H9 (cell line): Measurements from ENCODE around the gene SEC23IP. TPM values are rescaled to one million over a fixed set of nuclear protein-coding genes. Genes with fewer than 3 reads are reported as not detected.

Source experiments
- DNase-seq: peaks from one replicate; pipeline ENCODE4 v3.0.0-alpha.2; 2017
- H2AFZ ChIP-seq: one replicate; pipeline ENCODE4 v1.6.1; 2013; ENCODE audit warnings: mild to moderate bottlenecking, low read length, control low read depth, moderate library complexity
- H2AK5ac ChIP-seq: 2 replicates; pipeline ENCODE4 v1.6.1; 2013; ENCODE audit warnings: low read length, control low read depth, mixed read lengths; ENCODE audit not compliant: insufficient read length
- H2BK120ac ChIP-seq: one replicate; pipeline ENCODE4 v1.6.1; 2013; ENCODE audit warnings: low read depth, mild to moderate bottlenecking, low read length, control low read depth, inconsistent platforms; ENCODE audit not compliant: poor library complexity, severe bottlenecking
- H2BK12ac ChIP-seq: 2 replicates; pipeline ENCODE4 v1.6.1; 2013; ENCODE audit warnings: low read length, control low read depth, mixed read lengths, low read depth; ENCODE audit not compliant: insufficient read length
- H2BK15ac ChIP-seq: 2 replicates; pipeline ENCODE4 v1.6.1; 2013; ENCODE audit warnings: low read depth, low read length, control low read depth
- H2BK20ac ChIP-seq: one replicate; pipeline ENCODE4 v1.6.1; 2013; ENCODE audit warnings: low read depth, mild to moderate bottlenecking, low read length, control low read depth, inconsistent platforms; ENCODE audit not compliant: poor library complexity, severe bottlenecking
- H2BK5ac ChIP-seq: 2 replicates; pipeline ENCODE4 v1.6.1; 2013; ENCODE audit warnings: low read length, control low read depth, mixed read lengths; ENCODE audit not compliant: insufficient read length
- H3K14ac ChIP-seq: 2 replicates; pipeline ENCODE4 v1.6.1; 2013; ENCODE audit warnings: low read length, control low read depth; ENCODE audit not compliant: insufficient read depth
- H3K18ac ChIP-seq: 2 replicates; pipeline ENCODE4 v1.6.1; 2013; ENCODE audit warnings: low read depth, mild to moderate bottlenecking, mixed read lengths, low read length, control low read depth; ENCODE audit not compliant: insufficient read length
- H3K23ac ChIP-seq: 2 replicates; pipeline ENCODE4 v1.6.1; 2013; ENCODE audit warnings: low read length, control low read depth, mixed read lengths, low read depth; ENCODE audit not compliant: insufficient read length
- H3K23me2 ChIP-seq: 2 replicates; pipeline ENCODE4 v1.6.1; 2013; ENCODE audit warnings: low read depth, mild to moderate bottlenecking, mixed read lengths, low read length, control low read depth; ENCODE audit not compliant: insufficient read length, poor library complexity, severe bottlenecking
- H3K27ac ChIP-seq: 2 replicates; pipeline ENCODE4 v1.5.1; 2013; ENCODE audit warnings: low read length, control low read depth, mixed read lengths, low read depth; ENCODE audit not compliant: insufficient read length
- H3K27me3 ChIP-seq: 2 replicates; pipeline ENCODE4 v1.6.1; 2013; ENCODE audit warnings: low read length, control low read depth, inconsistent platforms; ENCODE audit not compliant: insufficient read depth
- H3K4ac ChIP-seq: 2 replicates; pipeline ENCODE4 v1.6.1; 2013; ENCODE audit warnings: low read depth, mild to moderate bottlenecking, control low read depth, inconsistent platforms, low read length, moderate library complexity
- H3K4me1 ChIP-seq: 2 replicates; pipeline ENCODE4 v1.6.1; 2013; ENCODE audit warnings: low read length, control low read depth, inconsistent platforms; ENCODE audit not compliant: insufficient read depth
- H3K4me2 ChIP-seq: 2 replicates; pipeline ENCODE4 v1.6.1; 2013; ENCODE audit warnings: low read length, control low read depth, mixed read lengths; ENCODE audit not compliant: insufficient read length, insufficient read depth
- H3K56ac ChIP-seq: 2 replicates; pipeline ENCODE4 v1.6.1; 2013; ENCODE audit warnings: low read depth, mild to moderate bottlenecking, mixed read lengths, low read length, control low read depth; ENCODE audit not compliant: insufficient read length
- H3K79me1 ChIP-seq: 2 replicates; pipeline ENCODE4 v1.6.1; 2013; ENCODE audit warnings: low read depth, mild to moderate bottlenecking, moderate library complexity, low read length, control low read depth, inconsistent platforms; ENCODE audit not compliant: insufficient read depth, poor library complexity, severe bottlenecking
- H3K79me2 ChIP-seq: 2 replicates; pipeline ENCODE4 v1.6.1; 2013; ENCODE audit warnings: low read length, control low read depth, inconsistent platforms; ENCODE audit not compliant: insufficient read depth
- H3K9ac ChIP-seq: 2 replicates; pipeline ENCODE4 v1.6.1; 2013; ENCODE audit warnings: low read length, control low read depth, mixed read lengths; ENCODE audit not compliant: insufficient read length; ENCODE audit errors: extremely low read depth
- H3K9me3 ChIP-seq: one replicate; pipeline ENCODE4 v1.6.1; 2013; ENCODE audit warnings: low read depth, low read length, inconsistent platforms; ENCODE audit not compliant: control insufficient read depth
- H3T11ph ChIP-seq: one replicate; pipeline ENCODE4 v1.6.1; 2013; ENCODE audit warnings: mild to moderate bottlenecking, low read length, control low read depth, inconsistent platforms
- H4K20me1 ChIP-seq: one replicate; pipeline ENCODE4 v1.6.1; 2013; ENCODE audit not compliant: control insufficient read depth, insufficient read length, insufficient read depth
- H4K5ac ChIP-seq: 2 replicates; pipeline ENCODE4 v1.6.1; 2013; ENCODE audit warnings: low read depth, mild to moderate bottlenecking, mixed read lengths, low read length, control low read depth; ENCODE audit not compliant: insufficient read length
- H4K8ac ChIP-seq: replicated peaks from 2 replicates; pipeline ENCODE4 v1.6.1; 2013; ENCODE audit warnings: low read length, control low read depth, mixed read lengths, low read depth; ENCODE audit not compliant: insufficient read length
- H4K91ac ChIP-seq: 2 replicates; pipeline ENCODE4 v1.6.1; 2013; ENCODE audit warnings: low read depth, mild to moderate bottlenecking, moderate library complexity, mixed read lengths, low read length, control low read depth; ENCODE audit not compliant: insufficient read length
- H3K27ac Mint-ChIP-seq, 3 experiments: 2 replicates in 2 of 3; 3 replicates in 1 of 3; pipeline ENCODE4 v1.8.0; 2020 to 2021; ENCODE audit warnings: mixed read lengths in 3 of 3, mild to moderate bottlenecking in 1 of 3, moderate library complexity in 1 of 3
- H3K27me3 Mint-ChIP-seq: 2 replicates; pipeline ENCODE4 v1.8.0; 2021; ENCODE audit warnings: low read depth, mild to moderate bottlenecking, moderate library complexity, mixed read lengths
- H3K36me3 Mint-ChIP-seq, 3 experiments: 2 replicates in 2 of 3; 3 replicates in 1 of 3; pipeline ENCODE4 v1.8.0; 2020 to 2021; ENCODE audit warnings: low read depth in 3 of 3, mixed read lengths in 3 of 3; ENCODE audit not compliant: insufficient read depth in 1 of 3
- H3K4me1 Mint-ChIP-seq, 2 experiments: 2 replicates each; pipeline ENCODE4 v1.8.0; 2020; ENCODE audit warnings: mixed read lengths in 2 of 2
- H3K4me3 Mint-ChIP-seq, 2 experiments: 2 replicates in 1 of 2; 3 replicates in 1 of 2; pipeline ENCODE4 v1.8.0; 2020 to 2021; ENCODE audit warnings: mild to moderate bottlenecking in 2 of 2, mixed read lengths in 2 of 2, moderate library complexity in 1 of 2
- H3K9me3 Mint-ChIP-seq, 2 experiments: 2 replicates in 1 of 2; 3 replicates in 1 of 2; pipeline ENCODE4 v1.8.0; 2020; ENCODE audit warnings: mild to moderate bottlenecking in 2 of 2, mixed read lengths in 2 of 2, moderate library complexity in 1 of 2
- WGBS: extraction: QIAGEN DNeasy Blood & Tissue Kit; methylation state at CpG from one replicate; pipeline ENCODE4 v1.1.7; 2013; ENCODE audit warnings: missing lambda C conversion rate, low lambda C conversion rate, mixed read lengths; ENCODE audit not compliant: insufficient read length; ENCODE audit errors: extremely low coverage; 5-methylcytosine and 5-hydroxymethylcytosine counted together
- total RNA-seq: library from RNA; stranded (reverse); gene quantifications from 2 replicates; pipeline ENCODE4 v1.2.1, GENCODE V29; 2021
- TF ChIP-seq, protein P1 (sequence below): fragments of 200-600 bp; sonication (generic); conservative IDR thresholded peaks from 3 replicates; pipeline ENCODE4 v1.8.0; 2021; ENCODE audit warnings: antibody characterized with exemption, mild to moderate bottlenecking

Gene SEC23IP
- total RNA-seq, 1 experiment from 2014 or later, result 93.0 TPM

DNA sequence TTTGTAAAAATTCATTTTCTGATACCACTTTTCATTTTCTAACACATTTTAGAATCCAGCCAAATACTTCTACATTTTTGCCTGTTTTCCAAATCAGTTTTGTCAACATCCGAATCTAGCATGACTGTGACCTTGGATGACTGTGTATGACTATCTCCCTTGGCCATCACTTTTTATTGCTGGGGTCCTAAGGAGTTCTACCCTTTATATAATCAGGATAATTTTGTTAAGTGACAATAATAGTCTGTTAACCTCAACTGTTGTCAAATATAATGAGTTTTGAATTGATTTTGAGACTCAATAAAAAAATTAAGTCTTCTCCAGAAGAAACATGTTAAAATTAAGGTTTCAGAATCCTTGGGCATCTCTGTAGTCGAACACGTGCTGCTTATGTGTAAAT, 53.3 kb downstream of the SEC23IP start:
- Histone ChIP-seq H3K4ac (no peak overlapping the region), H2BK20ac (no peak overlapping the region), H3K79me2 (no peaks in the 10 kb centered on the region), H4K20me1 (no peaks in the 10 kb centered on the region), H3K23me2 (no peaks in the 10 kb centered on the region), H4K91ac (no peak overlapping the region), H2BK5ac (no peak overlapping the region), H3K9me3 (no peaks in the 10 kb centered on the region), H3K18ac (no peak overlapping the region), H2BK120ac (no peak overlapping the region), H2AK5ac (no peak overlapping the region), H3K4me1 (no peaks in the 10 kb centered on the region), H3K27ac (no peak overlapping the region), H3K27me3 (no peaks in the 10 kb centered on the region), H3K14ac (no peak overlapping the region), H3T11ph (no peak overlapping the region), H3K9ac (no peak overlapping the region), H4K5ac (no peak overlapping the region), H3K79me1 (no peaks in the 10 kb centered on the region), H2BK15ac (no peak overlapping the region), H3K4me2 (no peak overlapping the region), H3K56ac (no peak overlapping the region), H2BK12ac (no peak overlapping the region), H4K8ac (no peak overlapping the region), H3K23ac (no peak overlapping the region), H2AFZ (no peak overlapping the region)
- Mint-ChIP-seq H3K27me3 (no peaks in the 10 kb centered on the region), H3K27ac (no peak overlapping the region), H3K4me3 (no peak overlapping the region), H3K4me1 (no peaks in the 10 kb centered on the region), H3K36me3 (peaks cover 9 to 27% (median 24%) of the 10 kb centered on the region in 3 experiments; a peak in 6 of 7 replicates), H3K9me3 (no peaks in the 10 kb centered on the region)
- WGBS, result no CpG with 5 or more reads among the region's 3 CpGs
- TF ChIP-seq, protein P1, sequence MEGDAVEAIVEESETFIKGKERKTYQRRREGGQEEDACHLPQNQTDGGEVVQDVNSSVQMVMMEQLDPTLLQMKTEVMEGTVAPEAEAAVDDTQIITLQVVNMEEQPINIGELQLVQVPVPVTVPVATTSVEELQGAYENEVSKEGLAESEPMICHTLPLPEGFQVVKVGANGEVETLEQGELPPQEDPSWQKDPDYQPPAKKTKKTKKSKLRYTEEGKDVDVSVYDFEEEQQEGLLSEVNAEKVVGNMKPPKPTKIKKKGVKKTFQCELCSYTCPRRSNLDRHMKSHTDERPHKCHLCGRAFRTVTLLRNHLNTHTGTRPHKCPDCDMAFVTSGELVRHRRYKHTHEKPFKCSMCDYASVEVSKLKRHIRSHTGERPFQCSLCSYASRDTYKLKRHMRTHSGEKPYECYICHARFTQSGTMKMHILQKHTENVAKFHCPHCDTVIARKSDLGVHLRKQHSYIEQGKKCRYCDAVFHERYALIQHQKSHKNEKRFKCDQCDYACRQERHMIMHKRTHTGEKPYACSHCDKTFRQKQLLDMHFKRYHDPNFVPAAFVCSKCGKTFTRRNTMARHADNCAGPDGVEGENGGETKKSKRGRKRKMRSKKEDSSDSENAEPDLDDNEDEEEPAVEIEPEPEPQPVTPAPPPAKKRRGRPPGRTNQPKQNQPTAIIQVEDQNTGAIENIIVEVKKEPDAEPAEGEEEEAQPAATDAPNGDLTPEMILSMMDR, result no peak
- no peak for DNase-seq
